HUES6 (cell line): ENCODE measurements around the gene CRIM1.
"Not testable (repeated sequence)": the region's sequence is repeated elsewhere in the genome, so short reads cannot be mapped to it uniquely, and the experiment has no call there.

Experiments
- H3K27ac ChIP-seq: 2 replicates; pipeline ENCODE4 v1.7.0; 2013; ENCODE audit warnings: low read depth, mild to moderate bottlenecking, low read length, inconsistent platforms
- H3K27me3 ChIP-seq: 2 replicates; pipeline ENCODE4 v1.6.1; 2013; ENCODE audit warnings: low read length; ENCODE audit not compliant: control insufficient read depth, insufficient read depth
- H3K36me3 ChIP-seq: 2 replicates; pipeline ENCODE4 v1.6.1; 2013; ENCODE audit warnings: low read length; ENCODE audit not compliant: control insufficient read depth, insufficient read depth
- H3K4me1 ChIP-seq: 2 replicates; pipeline ENCODE4 v1.6.1; 2013; ENCODE audit warnings: low read length; ENCODE audit not compliant: control insufficient read depth, insufficient read depth
- H3K4me3 ChIP-seq: 2 replicates; pipeline ENCODE4 v1.5.1; 2013; ENCODE audit warnings: low read depth, low read length
- H3K9ac ChIP-seq: one replicate; pipeline ENCODE4 v1.6.1; 2013; ENCODE audit warnings: mild to moderate bottlenecking, low read length
- H3K9me3 ChIP-seq: 2 replicates; pipeline ENCODE4 v1.6.1; 2013; ENCODE audit warnings: low read depth, low read length; ENCODE audit not compliant: control insufficient read depth, insufficient read depth

CRIM1 gene, protein sequence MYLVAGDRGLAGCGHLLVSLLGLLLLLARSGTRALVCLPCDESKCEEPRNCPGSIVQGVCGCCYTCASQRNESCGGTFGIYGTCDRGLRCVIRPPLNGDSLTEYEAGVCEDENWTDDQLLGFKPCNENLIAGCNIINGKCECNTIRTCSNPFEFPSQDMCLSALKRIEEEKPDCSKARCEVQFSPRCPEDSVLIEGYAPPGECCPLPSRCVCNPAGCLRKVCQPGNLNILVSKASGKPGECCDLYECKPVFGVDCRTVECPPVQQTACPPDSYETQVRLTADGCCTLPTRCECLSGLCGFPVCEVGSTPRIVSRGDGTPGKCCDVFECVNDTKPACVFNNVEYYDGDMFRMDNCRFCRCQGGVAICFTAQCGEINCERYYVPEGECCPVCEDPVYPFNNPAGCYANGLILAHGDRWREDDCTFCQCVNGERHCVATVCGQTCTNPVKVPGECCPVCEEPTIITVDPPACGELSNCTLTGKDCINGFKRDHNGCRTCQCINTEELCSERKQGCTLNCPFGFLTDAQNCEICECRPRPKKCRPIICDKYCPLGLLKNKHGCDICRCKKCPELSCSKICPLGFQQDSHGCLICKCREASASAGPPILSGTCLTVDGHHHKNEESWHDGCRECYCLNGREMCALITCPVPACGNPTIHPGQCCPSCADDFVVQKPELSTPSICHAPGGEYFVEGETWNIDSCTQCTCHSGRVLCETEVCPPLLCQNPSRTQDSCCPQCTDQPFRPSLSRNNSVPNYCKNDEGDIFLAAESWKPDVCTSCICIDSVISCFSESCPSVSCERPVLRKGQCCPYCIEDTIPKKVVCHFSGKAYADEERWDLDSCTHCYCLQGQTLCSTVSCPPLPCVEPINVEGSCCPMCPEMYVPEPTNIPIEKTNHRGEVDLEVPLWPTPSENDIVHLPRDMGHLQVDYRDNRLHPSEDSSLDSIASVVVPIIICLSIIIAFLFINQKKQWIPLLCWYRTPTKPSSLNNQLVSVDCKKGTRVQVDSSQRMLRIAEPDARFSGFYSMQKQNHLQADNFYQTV

DNA sequence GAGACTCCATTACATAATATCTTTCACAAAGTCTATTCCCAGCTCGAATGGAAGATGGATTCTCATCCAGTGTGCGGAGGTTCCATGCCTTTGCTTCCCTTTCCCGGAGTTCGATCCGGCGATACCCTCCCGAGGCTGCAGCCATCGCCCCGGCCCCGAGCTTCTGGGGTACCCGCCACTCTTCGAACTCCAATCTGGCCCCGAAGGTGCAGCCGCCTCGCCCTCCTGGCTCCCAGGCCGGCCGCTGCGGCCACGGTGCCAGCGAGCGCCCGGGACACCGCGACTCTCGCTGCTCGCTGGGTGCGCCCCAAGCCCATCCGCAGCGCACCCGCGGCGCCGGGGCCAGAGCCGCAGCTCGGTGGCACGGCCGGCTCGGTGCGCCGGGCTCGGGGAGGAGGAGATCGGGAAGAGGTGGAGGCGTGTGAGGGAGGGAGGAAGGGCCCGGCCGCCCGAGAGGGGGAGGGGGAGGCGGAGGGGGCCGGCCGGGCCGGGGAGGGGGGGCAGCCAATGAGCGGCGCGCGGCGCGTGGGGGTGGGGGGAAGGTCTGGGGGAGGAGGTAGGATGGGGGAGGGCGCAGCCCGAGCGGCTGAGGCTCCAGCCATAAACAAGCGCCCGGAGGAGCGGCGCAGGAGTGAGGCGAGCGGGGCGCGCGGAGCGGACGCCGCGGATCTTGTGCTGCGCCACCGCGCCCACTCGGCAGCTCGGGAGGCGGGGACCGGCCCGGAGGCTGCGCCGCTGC, at the start of gene CRIM1:
Gene CRIM1, plus strand, starts transcription at position 628 of the 739 bp plus-strand sequence. CDS start 515 bp downstream, outside the sequence.
- Histone ChIP-seq H3K9ac (peak within 1 kb of the TSS; percentile 84), H3K36me3 (no peaks in the 10 kb centered on the region), H3K27me3 (peaks cover 12% of the 10 kb centered on the region), H3K4me1 (peaks cover 37% of the 10 kb centered on the region), H3K4me3 (peak within 1 kb of the TSS; percentile 83), H3K27ac (peak within 1 kb of the TSS; percentile 61), H3K9me3 (no peaks in the 10 kb centered on the region)

DNA sequence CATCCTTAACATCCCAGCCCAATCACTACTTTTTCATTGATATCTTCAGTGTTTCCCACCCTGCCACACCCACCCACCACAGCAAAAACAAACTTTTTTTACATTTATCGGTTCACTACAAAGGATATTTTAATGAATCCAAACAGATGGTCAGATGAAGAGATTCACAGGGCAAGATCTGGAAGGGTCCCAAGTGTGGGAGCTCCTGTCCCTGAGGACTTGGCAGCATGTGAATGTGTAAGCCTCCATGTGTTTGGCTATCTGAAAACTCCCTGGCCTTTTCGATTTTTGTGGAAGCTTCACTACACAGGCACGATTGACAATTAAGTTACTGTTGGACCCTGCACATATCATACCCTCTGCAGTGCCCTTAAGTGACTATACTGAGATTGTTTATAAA, 48.1 kb upstream of the CRIM1 start:
- no peaks in the 10 kb centered on the region for H3K36me3 ChIP-seq
- no peak overlapping the region for H3K9ac ChIP-seq

GRCh38 chr2:36310444-36310843, 45.1 kb upstream of the CRIM1 start:
- H3K4me1 ChIP-seq, H3K27ac ChIP-seq, H3K36me3 ChIP-seq, H3K9ac ChIP-seq, H3K9me3 ChIP-seq, H3K4me3 ChIP-seq, H3K27me3 ChIP-seq: not testable (repeated sequence)

More for the DNA sequence above, 48.1 kb upstream of the CRIM1 start:
- 0 out of 2 replicates have a peak, but pooled peaks cover 3% of the 10 kb centered on the region for H3K9me3 ChIP-seq
- no peak overlapping the region for H3K4me3 ChIP-seq
- H3K27me3 ChIP-seq, result no peaks in the 10 kb centered on the region
- H3K27ac ChIP-seq, result no peak overlapping the region
- H3K4me1 ChIP-seq, result no peaks in the 10 kb centered on the region

GRCh38 chr2:36318547-36318946, 37.0 kb upstream of the CRIM1 start:
- H3K4me3 ChIP-seq, result no peak overlapping the region
- no peak overlapping the region for H3K9ac ChIP-seq
- H3K4me1 ChIP-seq, result no peaks in the 10 kb centered on the region
- peaks cover 25% of the 10 kb centered on the region for H3K9me3 ChIP-seq
- no peak overlapping the region for H3K27ac ChIP-seq
- H3K27me3 ChIP-seq, result no peaks in the 10 kb centered on the region
- no peaks in the 10 kb centered on the region for H3K36me3 ChIP-seq

- Histone ChIP-seq H3K9me3 (peaks cover 7% of the 10 kb centered on the region), H3K27me3 (no peaks in the 10 kb centered on the region), H3K27ac (no peak overlapping the region), H3K36me3 (no peaks in the 10 kb centered on the region), H3K4me3 (no peak overlapping the region), H3K9ac (no peak overlapping the region), H3K4me1 (no peaks in the 10 kb centered on the region)
Observed at GRCh38 chr2:36322108-36322507, 33.5 kb upstream of the CRIM1 start.

GRCh38 chr2:36326286-36326685, 29.3 kb upstream of the CRIM1 start:
- Histone ChIP-seq H3K9ac (no peak overlapping the region), H3K27me3 (no peaks in the 10 kb centered on the region), H3K4me1 (peaks cover 13% of the 10 kb centered on the region; the same call in 1 of the 2 replicates), H3K27ac (no peak overlapping the region), H3K4me3 (no peak overlapping the region), H3K36me3 (no peaks in the 10 kb centered on the region), H3K9me3 (peaks cover 3% of the 10 kb centered on the region; the same call in 1 of the 2 replicates)

DNA sequence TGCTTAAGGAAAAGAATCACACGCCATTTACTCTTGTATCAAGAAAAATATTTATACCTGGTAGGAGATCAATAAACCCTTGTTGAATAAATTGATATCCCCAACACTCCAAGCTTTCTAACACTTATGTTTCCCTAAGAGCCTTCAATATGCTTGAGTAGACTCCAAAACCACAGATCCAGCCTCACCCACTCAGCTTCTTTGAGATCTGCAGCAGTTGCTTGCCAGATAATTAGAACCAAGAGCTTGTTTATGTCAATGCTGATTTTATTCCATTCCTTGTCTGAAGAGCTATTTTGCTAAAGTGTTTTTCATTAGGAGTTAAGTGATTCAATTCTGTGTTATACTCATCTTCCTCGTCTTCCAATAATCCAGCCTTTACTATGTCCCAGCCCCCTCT, 26.3 kb upstream of the CRIM1 start:
- H3K4me1 ChIP-seq, result peaks cover 13% of the 10 kb centered on the region; the same call in 1 of the 2 replicates
- no peak overlapping the region for H3K4me3 ChIP-seq
- no peak overlapping the region for H3K9ac ChIP-seq
- H3K9me3 ChIP-seq, result peaks cover 2% of the 10 kb centered on the region; the same call in 1 of the 2 replicates
- no peaks in the 10 kb centered on the region for H3K36me3 ChIP-seq
- H3K27ac ChIP-seq, result no peak overlapping the region
- no peaks in the 10 kb centered on the region for H3K27me3 ChIP-seq

DNA sequence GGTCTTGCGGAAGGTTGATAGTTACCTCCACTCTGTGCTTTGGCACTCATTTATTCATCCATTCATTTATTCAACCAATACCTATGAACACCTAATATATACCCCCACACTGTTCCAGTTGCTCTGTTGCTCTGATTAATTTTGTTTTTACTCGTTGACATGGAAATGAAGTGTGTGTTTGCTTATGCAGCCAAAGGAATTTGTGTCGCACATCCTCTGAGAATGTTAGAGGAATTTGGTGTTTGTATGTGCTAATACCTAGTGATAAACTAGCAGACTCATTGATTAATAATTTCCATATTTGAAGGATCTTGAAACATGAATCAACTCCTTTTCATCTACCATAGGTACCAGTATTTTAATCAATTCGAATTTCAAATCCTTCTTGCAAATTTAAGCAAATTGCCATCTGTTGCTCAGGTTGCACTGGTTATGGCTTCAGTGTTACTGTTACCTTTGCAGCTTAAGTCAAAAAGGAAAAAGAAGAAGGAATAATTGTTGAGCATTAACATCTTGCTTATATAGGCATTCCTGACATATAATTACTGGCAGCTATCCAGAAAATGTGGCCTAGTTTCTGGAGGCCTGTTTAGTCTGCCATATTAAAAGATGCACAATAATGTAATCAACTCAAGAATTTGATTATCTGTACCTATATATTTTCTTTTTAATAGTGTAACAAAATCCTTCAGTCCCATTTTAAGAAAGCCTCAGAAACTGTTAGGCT, 25.7 kb upstream of the CRIM1 start:
- H3K9me3 ChIP-seq, result no peaks in the 10 kb centered on the region; the same call in 1 of the 2 replicates
- no peak overlapping the region for H3K27ac ChIP-seq
- H3K27me3 ChIP-seq, result no peaks in the 10 kb centered on the region
- no peak overlapping the region for H3K4me3 ChIP-seq
- peaks cover 13% of the 10 kb centered on the region; the same call in 1 of the 2 replicates for H3K4me1 ChIP-seq
- H3K36me3 ChIP-seq, result no peaks in the 10 kb centered on the region
- no peak overlapping the region for H3K9ac ChIP-seq

GRCh38 chr2:36330473-36331395, 24.8 kb upstream of the CRIM1 start:
- peaks cover 13% of the 10 kb centered on the region; the same call in 1 of the 2 replicates for H3K4me1 ChIP-seq
- H3K27ac ChIP-seq, result no peak overlapping the region
- no peaks in the 10 kb centered on the region for H3K36me3 ChIP-seq
- no peaks in the 10 kb centered on the region for H3K9me3 ChIP-seq
- no peak overlapping the region for H3K4me3 ChIP-seq
- H3K9ac ChIP-seq, result no peak overlapping the region
- H3K27me3 ChIP-seq, result no peaks in the 10 kb centered on the region
